ENCODE results near the gene IGFN1. TPM values are rescaled to one million over a fixed set of nuclear protein-coding genes. Genes with fewer than 3 reads are reported as not detected.
A peak's percentile ranks its signal among the peaks of the same experiment; 100 is the strongest.

IGFN1 gene
- total RNA-seq, 1 experiment from 2014 or later = 4.3 TPM

- BruUV-seq (replicated peaks) = no TSS peak
- DNase-seq = no peak
- TF ChIP-seq EZH2 (IDR thresholded peaks at IDR 0.05; ENCODE audit: low read depth) = no peak
- TF ChIP-seq, protein P1, sequence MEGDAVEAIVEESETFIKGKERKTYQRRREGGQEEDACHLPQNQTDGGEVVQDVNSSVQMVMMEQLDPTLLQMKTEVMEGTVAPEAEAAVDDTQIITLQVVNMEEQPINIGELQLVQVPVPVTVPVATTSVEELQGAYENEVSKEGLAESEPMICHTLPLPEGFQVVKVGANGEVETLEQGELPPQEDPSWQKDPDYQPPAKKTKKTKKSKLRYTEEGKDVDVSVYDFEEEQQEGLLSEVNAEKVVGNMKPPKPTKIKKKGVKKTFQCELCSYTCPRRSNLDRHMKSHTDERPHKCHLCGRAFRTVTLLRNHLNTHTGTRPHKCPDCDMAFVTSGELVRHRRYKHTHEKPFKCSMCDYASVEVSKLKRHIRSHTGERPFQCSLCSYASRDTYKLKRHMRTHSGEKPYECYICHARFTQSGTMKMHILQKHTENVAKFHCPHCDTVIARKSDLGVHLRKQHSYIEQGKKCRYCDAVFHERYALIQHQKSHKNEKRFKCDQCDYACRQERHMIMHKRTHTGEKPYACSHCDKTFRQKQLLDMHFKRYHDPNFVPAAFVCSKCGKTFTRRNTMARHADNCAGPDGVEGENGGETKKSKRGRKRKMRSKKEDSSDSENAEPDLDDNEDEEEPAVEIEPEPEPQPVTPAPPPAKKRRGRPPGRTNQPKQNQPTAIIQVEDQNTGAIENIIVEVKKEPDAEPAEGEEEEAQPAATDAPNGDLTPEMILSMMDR (conservative IDR thresholded peaks at IDR 0.05) = no peak
- Histone ChIP-seq H3K27ac (no peak overlapping the region), H3F3A (ENCODE audit: insufficient read depth, low read depth) (peaks cover 24% of the 10 kb centered on the region), H3K4me1 (replicated peaks; ENCODE audit: insufficient read depth) (peaks cover 51% of the 10 kb centered on the region), H4K20me1 (ENCODE audit: insufficient read depth) (no peaks in the 10 kb centered on the region), H3K27me3 (ENCODE audit: insufficient read depth, low read depth) (no peaks in the 10 kb centered on the region), H3K9me2 (ENCODE audit: insufficient read depth) (no peaks in the 10 kb centered on the region), H3K36me3 (ENCODE audit: low read depth) (no peaks in the 10 kb centered on the region), H3K4me3 (no peak overlapping the region), H3K79me2 (ENCODE audit: low read depth) (no peaks in the 10 kb centered on the region), H2AFZ (no peak overlapping the region), H3K9me3 (ENCODE audit: insufficient read depth, low read depth) (no peaks in the 10 kb centered on the region), H3K4me2 (no peak overlapping the region)
- ChIA-PET CTCF (no interaction called here), POLR2A (ENCODE audit: unreplicated experiment) (interaction anchor here (0.7 kb wide), 1 partner anchor 26 kb away, joined by 4 read pairs; no protein-coding TSS in a partner anchor)
- intact Hi-C loops (cut with micrococcal nuclease; ENCODE audit: unreplicated experiment) = no loop called here
These were observed 73.4 kb downstream of the IGFN1 start for GRCh38 chr1:201264072-201264471.

GRCh38 chr1:201264554-201264953 is 73.9 kb downstream of the IGFN1 start:
- TF ChIP-seq EZH2 (IDR thresholded peaks at IDR 0.05; ENCODE audit: low read depth) = no peak
- TF ChIP-seq, protein P1 (conservative IDR thresholded peaks at IDR 0.05) = no peak
- no peak overlapping the region for H3K4me2 ChIP-seq
- intact Hi-C loops (cut with micrococcal nuclease; ENCODE audit: unreplicated experiment) = no loop called here
- ChIA-PET CTCF (no interaction called here), POLR2A (ENCODE audit: unreplicated experiment) (interaction anchor here (0.7 kb wide), 1 partner anchor 25 kb away, joined by 4 read pairs; no protein-coding TSS in a partner anchor)
- H3K4me3 ChIP-seq = no peak overlapping the region
- no peaks in the 10 kb centered on the region for H3K9me3 ChIP-seq (ENCODE audit: insufficient read depth, low read depth)
- H3K27ac ChIP-seq = no peak overlapping the region
- no peak for DNase-seq
- no peaks in the 10 kb centered on the region for H3K79me2 ChIP-seq (ENCODE audit: low read depth)
- no peaks in the 10 kb centered on the region for H3K36me3 ChIP-seq (ENCODE audit: low read depth)
- no peak overlapping the region for H2AFZ ChIP-seq
- H3K4me1 ChIP-seq (replicated peaks; ENCODE audit: insufficient read depth) = peaks cover 50% of the 10 kb centered on the region
- H3K9me2 ChIP-seq (ENCODE audit: insufficient read depth) = no peaks in the 10 kb centered on the region
- H4K20me1 ChIP-seq (ENCODE audit: insufficient read depth) = no peaks in the 10 kb centered on the region
- peaks cover 24% of the 10 kb centered on the region for H3F3A ChIP-seq (ENCODE audit: insufficient read depth, low read depth)
- no peaks in the 10 kb centered on the region for H3K27me3 ChIP-seq (ENCODE audit: insufficient read depth, low read depth)
- no TSS peak for BruUV-seq (replicated peaks)

- TF ChIP-seq EZH2 (IDR thresholded peaks at IDR 0.05; ENCODE audit: low read depth) = no peak
- TF ChIP-seq, protein P1 (conservative IDR thresholded peaks at IDR 0.05) = no peak
- Histone ChIP-seq H3K36me3 (ENCODE audit: low read depth) (no peaks in the 10 kb centered on the region), H3K9me2 (ENCODE audit: insufficient read depth) (no peaks in the 10 kb centered on the region), H4K20me1 (ENCODE audit: insufficient read depth) (no peaks in the 10 kb centered on the region), H3K4me2 (no peak overlapping the region), H3K4me1 (replicated peaks; ENCODE audit: insufficient read depth) (peaks cover 41% of the 10 kb centered on the region), H3K27ac (no peak overlapping the region), H3K27me3 (ENCODE audit: insufficient read depth, low read depth) (no peaks in the 10 kb centered on the region), H3F3A (ENCODE audit: insufficient read depth, low read depth) (peaks cover 24% of the 10 kb centered on the region), H3K9me3 (ENCODE audit: insufficient read depth, low read depth) (no peaks in the 10 kb centered on the region), H3K4me3 (no peak overlapping the region), H3K79me2 (ENCODE audit: low read depth) (no peaks in the 10 kb centered on the region), H2AFZ (no peak overlapping the region)
- DNase-seq = peak in 1 of 2 experiments; percentile 48
- CTCF ChIA-PET = interaction anchor here (1.5 kb wide), 1 partner anchor 92 kb away, joined by 3 read pairs; no protein-coding TSS in a partner anchor
- intact Hi-C loops (cut with micrococcal nuclease; ENCODE audit: unreplicated experiment) = loop anchor here (5.0 kb wide), 1 partner anchor 82 kb away; no protein-coding TSS in a partner anchor
- no TSS peak for BruUV-seq (replicated peaks)
- POLR2A ChIA-PET (ENCODE audit: unreplicated experiment) = interaction anchor here (0.7 kb wide), 2 partner anchors 500 to 765 kb away, joined by 3 to 11 read pairs; no protein-coding TSS in a partner anchor
These were observed 75.1 kb downstream of the IGFN1 start for GRCh38 chr1:201265756-201266155.
